Vagina (tissue), 2 donors: ENCODE measurements around the gene RPL18A.

ENCODE experiments used
- POLR2A ChIP-seq, 2 donors: fragments of 450-650 bp; IDR thresholded peaks; one replicate each; pipeline ENCODE4 v1.6.1; 2017; ENCODE audit warnings: antibody characterized with exemption in 2 of 2, mild to moderate bottlenecking in 2 of 2, moderate library complexity in 2 of 2
- POLR2AphosphoS5 ChIP-seq, 2 donors: sonication (generic); formaldehyde crosslinking; IDR thresholded peaks; one replicate each; pipeline ENCODE4 v1.9.0; 2017; ENCODE audit warnings: antibody characterized with exemption in 2 of 2, mild to moderate bottlenecking in 2 of 2, low read depth in 1 of 2; ENCODE audit not compliant: insufficient read depth in 1 of 2
- TF ChIP-seq, protein P1 (sequence below), 3 experiments: fragments of 450-650 bp in 2 of 3; fragments of 200-600 bp in 1 of 3; sonication (generic) in 1 of 3; IDR thresholded peaks; one replicate each; pipeline ENCODE4 v1.5.1; 2017 to 2019; ENCODE audit warnings: antibody characterized with exemption in 3 of 3, mild to moderate bottlenecking in 2 of 3, moderate library complexity in 2 of 3

DNA sequence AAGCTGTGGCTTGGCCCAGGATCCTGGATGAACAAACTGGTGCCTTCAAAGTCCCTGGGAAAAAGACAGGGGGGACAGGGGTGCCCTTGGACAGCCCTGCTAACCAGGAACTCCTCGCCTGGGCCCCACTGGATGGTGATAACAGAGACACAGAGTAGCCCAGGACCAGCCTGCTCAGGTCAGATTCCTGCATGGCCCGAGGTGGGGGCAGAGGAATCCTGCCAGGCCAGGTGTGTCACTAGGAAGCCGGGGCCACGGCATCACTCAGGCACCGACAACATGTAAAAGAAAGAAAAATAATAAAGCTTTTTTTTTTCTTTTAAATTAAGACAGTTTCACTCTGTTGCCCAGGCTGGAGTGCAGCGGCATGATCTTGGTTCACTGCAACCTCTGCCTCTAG is 5.6 kb upstream of the RPL18A start:
- TF ChIP-seq, protein P1, sequence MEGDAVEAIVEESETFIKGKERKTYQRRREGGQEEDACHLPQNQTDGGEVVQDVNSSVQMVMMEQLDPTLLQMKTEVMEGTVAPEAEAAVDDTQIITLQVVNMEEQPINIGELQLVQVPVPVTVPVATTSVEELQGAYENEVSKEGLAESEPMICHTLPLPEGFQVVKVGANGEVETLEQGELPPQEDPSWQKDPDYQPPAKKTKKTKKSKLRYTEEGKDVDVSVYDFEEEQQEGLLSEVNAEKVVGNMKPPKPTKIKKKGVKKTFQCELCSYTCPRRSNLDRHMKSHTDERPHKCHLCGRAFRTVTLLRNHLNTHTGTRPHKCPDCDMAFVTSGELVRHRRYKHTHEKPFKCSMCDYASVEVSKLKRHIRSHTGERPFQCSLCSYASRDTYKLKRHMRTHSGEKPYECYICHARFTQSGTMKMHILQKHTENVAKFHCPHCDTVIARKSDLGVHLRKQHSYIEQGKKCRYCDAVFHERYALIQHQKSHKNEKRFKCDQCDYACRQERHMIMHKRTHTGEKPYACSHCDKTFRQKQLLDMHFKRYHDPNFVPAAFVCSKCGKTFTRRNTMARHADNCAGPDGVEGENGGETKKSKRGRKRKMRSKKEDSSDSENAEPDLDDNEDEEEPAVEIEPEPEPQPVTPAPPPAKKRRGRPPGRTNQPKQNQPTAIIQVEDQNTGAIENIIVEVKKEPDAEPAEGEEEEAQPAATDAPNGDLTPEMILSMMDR (IDR thresholded peaks at IDR 0.05): no peak
- no peak for TF ChIP-seq POLR2AphosphoS5 (IDR thresholded peaks at IDR 0.05; ENCODE audit: insufficient read depth in 1 of 2, low read depth in 1 of 2)
- no peak for TF ChIP-seq POLR2A (IDR thresholded peaks at IDR 0.05)
